Cardiac muscle cell (in vitro differentiated cells and primary cell): ENCODE data around the gene SLC9C2. TPM values are rescaled to one million over a fixed set of nuclear protein-coding genes. Genes with fewer than 3 reads are reported as not detected.
"Not testable (repeated sequence)": the region's sequence is repeated elsewhere in the genome, so short reads cannot be mapped to it uniquely, and the experiment has no call there.

ENCODE experiments used
- DNase-seq, 2 donors: peaks; one replicate each; pipeline versions ENCODE4 v3.0.0 to v3.0.0-alpha.2; 2010 to 2017; ENCODE audit warnings: low read depth in 1 of 2, low spot score in 1 of 2
- H3K27ac ChIP-seq: fragments of 200-600 bp; sonication (generic); 2 replicates; pipeline ENCODE4 v1.5.1; 2016
- H3K27me3 ChIP-seq: fragments of 200-600 bp; sonication (generic); 2 replicates; pipeline ENCODE4 v1.6.0; 2016; ENCODE audit warnings: control low read depth
- H3K36me3 ChIP-seq: fragments of 200-600 bp; sonication (generic); 2 replicates; pipeline ENCODE4 v1.5.1; 2016; ENCODE audit warnings: control low read depth
- H3K4me1 ChIP-seq: fragments of 200-600 bp; sonication (generic); 2 replicates; pipeline ENCODE4 v1.8.1; 2017; ENCODE audit warnings: low read depth, mild to moderate bottlenecking, mixed run types
- H3K4me3 ChIP-seq: fragments of 200-600 bp; sonication (generic); 2 replicates; pipeline ENCODE4 v1.5.1; 2016; ENCODE audit warnings: mild to moderate bottlenecking
- H3K9me3 ChIP-seq: fragments of 200-600 bp; sonication (generic); 2 replicates; pipeline ENCODE4 v1.5.1; 2017; ENCODE audit warnings: low read depth, mild to moderate bottlenecking, control low read depth
- CTCF ChIP-seq: IDR thresholded peaks from 2 replicates; pipeline ENCODE4 v1.5.1; 2012; ENCODE audit warnings: low read depth, mild to moderate bottlenecking, low read length
- polyA plus RNA-seq: library from polyadenylated mRNA; unstranded; fragments of >200 nt; fragmentation: Nextera tagmentation; extraction: Ambion mirVana; gene quantifications from 2 replicates; pipeline ENCODE4 v1.2.1, GENCODE V29; 2016
- total RNA-seq: library from RNA; depleted of rRNA; stranded (reverse); fragments of >200 nt; gene quantifications from 2 replicates; pipeline ENCODE4 v1.2.3, GENCODE V29; 2016

Gene SLC9C2
- total and polyA plus RNA-seq, 2 experiments from 2014 or later, result 0.87 TPM; not detected in 1

GRCh38 chr1:173572201-173572873, 30.5 kb downstream of the SLC9C2 start:
- no peak for TF ChIP-seq CTCF
- H3K4me1 ChIP-seq, result no peaks in the 10 kb centered on the region
- no peak overlapping the region for H3K27ac ChIP-seq
- no peaks in the 10 kb centered on the region for H3K9me3 ChIP-seq
- H3K36me3 ChIP-seq, result no peaks in the 10 kb centered on the region
- no peak overlapping the region for H3K4me3 ChIP-seq
- no peak for DNase-seq
- H3K27me3 ChIP-seq, result no peaks in the 10 kb centered on the region

- H3K9me3 ChIP-seq, result no peaks in the 10 kb centered on the region
- TF ChIP-seq CTCF, result no peak
- no peaks in the 10 kb centered on the region for H3K4me1 ChIP-seq
- DNase-seq, result no peak
- no peaks in the 10 kb centered on the region for H3K36me3 ChIP-seq
- H3K27me3 ChIP-seq, result no peaks in the 10 kb centered on the region
- H3K27ac ChIP-seq, result no peak overlapping the region
- H3K4me3 ChIP-seq, result no peak overlapping the region
Measured at GRCh38 chr1:173570370-173571007, 32.4 kb downstream of the SLC9C2 start.

DNA sequence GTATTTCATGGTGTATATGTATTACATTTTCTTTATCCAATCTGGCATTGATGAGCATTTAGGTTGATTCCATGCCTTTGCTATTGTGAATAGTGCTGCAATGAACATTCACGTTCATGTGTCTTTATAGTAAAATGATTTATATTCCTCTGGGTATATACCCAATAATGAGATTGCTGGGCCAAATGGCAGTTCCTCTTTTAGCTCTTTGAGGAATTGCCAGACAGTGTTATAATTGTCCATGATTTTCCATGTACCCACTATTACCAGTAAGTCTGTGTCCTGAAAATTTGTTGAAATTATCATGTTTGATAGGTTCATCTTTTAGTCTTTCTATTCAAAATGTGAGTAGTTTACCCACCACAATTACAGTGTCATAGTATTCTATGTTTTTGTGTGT, 34.4 kb downstream of the SLC9C2 start:
- Histone ChIP-seq H3K36me3 (no peaks in the 10 kb centered on the region), H3K27ac (no peak overlapping the region), H3K27me3 (no peaks in the 10 kb centered on the region), H3K9me3 (no peaks in the 10 kb centered on the region), H3K4me1 (no peaks in the 10 kb centered on the region), H3K4me3 (no peak overlapping the region)
- DNase-seq, result no peak
- TF ChIP-seq CTCF, result no peak

- not testable (repeated sequence) for H3K4me3 ChIP-seq, DNase-seq, H3K4me1 ChIP-seq, H3K27ac ChIP-seq, H3K27me3 ChIP-seq, H3K36me3 ChIP-seq, H3K9me3 ChIP-seq
Measured at GRCh38 chr1:173563846-173564245, 39.0 kb downstream of the SLC9C2 start.

- no peak for DNase-seq
- H3K27me3 ChIP-seq, result no peaks in the 10 kb centered on the region
- no peak overlapping the region for H3K27ac ChIP-seq
- TF ChIP-seq CTCF, result no peak
- H3K9me3 ChIP-seq, result no peaks in the 10 kb centered on the region
- H3K36me3 ChIP-seq, result no peaks in the 10 kb centered on the region
- no peaks in the 10 kb centered on the region for H3K4me1 ChIP-seq
- no peak overlapping the region for H3K4me3 ChIP-seq
Measured at GRCh38 chr1:173562813-173563212, 40.1 kb downstream of the SLC9C2 start.

DNA sequence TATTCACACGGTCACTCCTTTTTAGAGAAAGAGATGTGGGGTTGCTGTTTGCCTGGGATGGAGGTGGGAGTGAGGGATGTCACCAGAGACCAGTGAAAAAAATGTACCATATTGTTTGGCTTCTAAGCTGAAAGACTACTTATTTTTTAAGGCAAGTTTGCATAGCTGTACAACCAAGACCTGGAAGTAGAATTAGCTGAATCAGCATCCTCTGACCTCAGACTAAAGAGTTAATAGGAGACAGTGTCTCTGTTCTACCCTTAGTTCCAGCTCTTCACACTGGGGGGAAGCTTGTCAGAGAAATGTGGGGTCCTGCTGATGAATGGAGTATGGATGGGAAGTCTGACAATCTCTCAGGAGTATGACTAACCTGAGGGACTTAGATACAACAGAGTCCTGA, 41.6 kb downstream of the SLC9C2 start:
- Histone ChIP-seq H3K4me1 (no peaks in the 10 kb centered on the region), H3K27me3 (no peaks in the 10 kb centered on the region), H3K4me3 (no peak overlapping the region), H3K36me3 (no peaks in the 10 kb centered on the region), H3K27ac (no peak overlapping the region), H3K9me3 (no peaks in the 10 kb centered on the region)
- no peak for TF ChIP-seq CTCF
- no peak for DNase-seq
